Raji (cell line): ENCODE data around the gene RNF114.
A peak's percentile ranks its signal among the peaks of the same experiment; 100 is the strongest.

ENCODE experiments used
- POLR2A ChIP-seq: IDR thresholded peaks from 2 replicates; pipeline ENCODE4 v1.6.1; 2011; ENCODE audit warnings: low read depth, low read length, control low read depth; ENCODE audit not compliant: insufficient read depth

RNF114 gene

GRCh38 chr20:49936153-49937026, at the start of gene RNF114:
Gene RNF114, plus strand, starts transcription at chr20:49936397. Its CDS starts 16 bp downstream, at chr20:49936413.
- peak; percentile 88 for TF ChIP-seq POLR2A

- no peak for TF ChIP-seq POLR2A
Observed at GRCh38 chr20:49886571-49887213, 49.5 kb upstream of the RNF114 start.

- TF ChIP-seq POLR2A = no peak
Observed at GRCh38 chr20:49887251-49888211, 48.7 kb upstream of the RNF114 start.

GRCh38 chr20:49888212-49889000, 47.8 kb upstream of the RNF114 start:
- no peak for TF ChIP-seq POLR2A

GRCh38 chr20:49889001-49889934, 46.9 kb upstream of the RNF114 start:
- TF ChIP-seq POLR2A = no peak

GRCh38 chr20:49889935-49890333, 46.3 kb upstream of the RNF114 start:
- TF ChIP-seq POLR2A = no peak

- TF ChIP-seq POLR2A = no peak
Observed at GRCh38 chr20:49890471-49891361, 45.5 kb upstream of the RNF114 start.

GRCh38 chr20:49891476-49892110, 44.6 kb upstream of the RNF114 start:
- no peak for TF ChIP-seq POLR2A

- no peak for TF ChIP-seq POLR2A
Observed at GRCh38 chr20:49892260-49892659, 43.9 kb upstream of the RNF114 start.

- no peak for TF ChIP-seq POLR2A
Observed at GRCh38 chr20:49892817-49893216, 43.4 kb upstream of the RNF114 start.

- TF ChIP-seq POLR2A = no peak
Observed at GRCh38 chr20:49893242-49894072, 42.7 kb upstream of the RNF114 start.
